ENCODE data around the gene INPP4B. TPM values are rescaled to one million over a fixed set of nuclear protein-coding genes. Genes with fewer than 3 reads are reported as not detected.

The INPP4B gene
- total RNA-seq, 3 donors from 2014 or later: 15.8 to 113 (median 93.4) TPM

DNA sequence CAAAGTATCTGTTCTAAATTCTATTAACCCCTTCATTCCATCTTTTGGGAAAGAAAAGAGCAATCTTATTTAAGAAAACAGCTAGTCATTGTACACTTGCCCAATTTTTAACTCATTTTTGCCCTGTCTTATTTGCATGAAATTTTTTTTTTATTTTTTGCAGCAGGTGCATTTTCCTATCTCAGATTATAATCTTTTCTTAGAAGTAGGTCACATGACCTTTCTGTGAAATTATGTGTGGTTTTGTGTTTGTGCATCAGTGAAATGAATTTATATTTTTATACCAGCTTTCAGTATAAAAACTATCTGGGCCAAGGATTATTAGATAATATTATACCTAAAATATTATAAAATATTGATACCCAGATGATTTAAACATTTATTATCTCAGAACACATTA is 145.6 kb downstream of the INPP4B start:
- no peaks in the 10 kb centered on the region for H3K9me3 ChIP-seq
- no peak for DNase-seq (ENCODE audit: low spot score in 2 of 2)
- intact Hi-C loops (cut with DNase I; ENCODE audit: low total_unique reads): no loop called here
- no peak overlapping the region for H3K27ac ChIP-seq
- TF ChIP-seq CTCF (IDR thresholded peaks at IDR 0.05): no peak
- TF ChIP-seq POLR2AphosphoS5 (IDR thresholded peaks at IDR 0.05): no peak
- TF ChIP-seq POLR2A (IDR thresholded peaks at IDR 0.05): no peak
- H3K27me3 ChIP-seq: no peaks in the 10 kb centered on the region
- no peaks in the 10 kb centered on the region for H3K36me3 ChIP-seq
- no peaks in the 10 kb centered on the region for H3K4me1 ChIP-seq
- H3K4me3 ChIP-seq: no peak overlapping the region

DNA sequence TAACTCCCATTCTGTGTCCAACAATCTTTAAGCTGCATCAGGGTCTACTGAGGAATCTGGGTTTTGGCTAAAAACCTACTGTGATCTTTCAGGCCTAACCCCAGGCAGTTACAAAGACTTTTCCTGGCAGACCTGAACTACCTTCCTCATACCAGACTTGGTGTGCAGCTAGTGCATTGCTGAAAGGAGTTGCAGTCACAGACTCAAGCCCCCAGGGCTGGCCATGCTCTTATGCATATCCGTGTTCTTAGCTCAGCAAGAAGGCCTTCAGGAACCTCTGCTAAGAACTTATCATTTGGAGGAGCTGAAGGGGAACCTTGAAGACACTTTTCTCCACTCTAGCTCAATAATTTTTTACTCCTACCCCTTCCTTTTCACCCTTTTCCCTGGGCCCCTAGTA is 147.5 kb downstream of the INPP4B start:
- H3K27me3 ChIP-seq: no peaks in the 10 kb centered on the region
- no peak overlapping the region for H3K27ac ChIP-seq
- no peak for DNase-seq (ENCODE audit: low spot score in 2 of 2)
- intact Hi-C loops (cut with DNase I; ENCODE audit: low total_unique reads): no loop called here
- no peaks in the 10 kb centered on the region for H3K4me1 ChIP-seq
- TF ChIP-seq POLR2AphosphoS5 (IDR thresholded peaks at IDR 0.05): no peak
- no peak for TF ChIP-seq CTCF (IDR thresholded peaks at IDR 0.05)
- TF ChIP-seq POLR2A (IDR thresholded peaks at IDR 0.05): no peak
- H3K36me3 ChIP-seq: no peaks in the 10 kb centered on the region
- no peaks in the 10 kb centered on the region for H3K9me3 ChIP-seq
- H3K4me3 ChIP-seq: no peak overlapping the region

DNA sequence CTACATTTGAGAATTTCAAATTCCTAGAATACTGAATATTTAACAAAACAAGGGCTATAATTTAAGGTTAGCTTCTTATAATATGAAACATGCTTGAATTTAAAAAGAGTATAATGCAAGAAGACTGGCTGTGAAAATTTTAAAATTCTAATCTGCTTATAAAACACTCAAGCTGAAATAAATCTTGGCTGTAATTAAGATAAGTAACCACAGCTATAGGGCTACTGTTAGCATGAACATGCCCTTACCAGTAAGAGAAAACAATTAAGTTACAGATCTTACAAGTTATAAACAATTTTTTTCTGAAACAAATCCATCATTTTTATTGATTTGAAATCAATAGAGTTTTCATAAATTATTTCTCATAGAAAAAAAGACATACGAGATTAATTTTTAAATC is 148.2 kb downstream of the INPP4B start:
- intact Hi-C loops (cut with DNase I; ENCODE audit: low total_unique reads): no loop called here
- DNase-seq (ENCODE audit: low spot score in 2 of 2): no peak

DNA sequence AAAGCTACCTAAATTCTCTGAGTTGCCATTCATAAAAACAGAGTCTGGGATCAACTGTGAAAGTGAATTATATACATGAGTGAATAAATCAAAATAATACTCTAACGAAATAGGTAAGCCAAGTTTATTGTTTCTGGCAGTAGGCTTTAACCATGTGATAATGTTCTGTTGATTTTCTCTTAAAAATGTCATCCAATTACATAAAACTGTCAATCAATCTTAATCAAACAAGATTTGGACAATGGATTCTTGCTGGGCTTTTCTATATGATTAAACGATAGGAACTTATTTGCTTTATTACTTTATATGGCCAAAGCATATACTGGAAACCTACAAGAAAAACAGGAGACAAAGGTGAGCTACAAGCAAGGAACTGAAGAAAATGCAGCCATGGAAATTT is 148.8 kb downstream of the INPP4B start:
- Histone ChIP-seq H3K4me1 (no peaks in the 10 kb centered on the region), H3K4me3 (no peak overlapping the region), H3K36me3 (no peaks in the 10 kb centered on the region), H3K27me3 (no peaks in the 10 kb centered on the region), H3K9me3 (no peaks in the 10 kb centered on the region), H3K27ac (no peak overlapping the region)
- DNase-seq (ENCODE audit: low spot score in 2 of 2): no peak
- TF ChIP-seq POLR2A (IDR thresholded peaks at IDR 0.05): no peak
- TF ChIP-seq CTCF (IDR thresholded peaks at IDR 0.05): no peak
- no peak for TF ChIP-seq POLR2AphosphoS5 (IDR thresholded peaks at IDR 0.05)
- intact Hi-C loops (cut with DNase I; ENCODE audit: low total_unique reads): no loop called here

More for the DNA sequence above, 148.2 kb downstream of the INPP4B start:
- no peaks in the 10 kb centered on the region for H3K9me3 ChIP-seq
- no peak overlapping the region for H3K27ac ChIP-seq
- TF ChIP-seq POLR2A (IDR thresholded peaks at IDR 0.05): no peak
- no peak for TF ChIP-seq CTCF (IDR thresholded peaks at IDR 0.05)
- TF ChIP-seq POLR2AphosphoS5 (IDR thresholded peaks at IDR 0.05): no peak
- H3K27me3 ChIP-seq: no peaks in the 10 kb centered on the region
- H3K4me3 ChIP-seq: no peak overlapping the region
- no peaks in the 10 kb centered on the region for H3K4me1 ChIP-seq
- H3K36me3 ChIP-seq: no peaks in the 10 kb centered on the region

DNA sequence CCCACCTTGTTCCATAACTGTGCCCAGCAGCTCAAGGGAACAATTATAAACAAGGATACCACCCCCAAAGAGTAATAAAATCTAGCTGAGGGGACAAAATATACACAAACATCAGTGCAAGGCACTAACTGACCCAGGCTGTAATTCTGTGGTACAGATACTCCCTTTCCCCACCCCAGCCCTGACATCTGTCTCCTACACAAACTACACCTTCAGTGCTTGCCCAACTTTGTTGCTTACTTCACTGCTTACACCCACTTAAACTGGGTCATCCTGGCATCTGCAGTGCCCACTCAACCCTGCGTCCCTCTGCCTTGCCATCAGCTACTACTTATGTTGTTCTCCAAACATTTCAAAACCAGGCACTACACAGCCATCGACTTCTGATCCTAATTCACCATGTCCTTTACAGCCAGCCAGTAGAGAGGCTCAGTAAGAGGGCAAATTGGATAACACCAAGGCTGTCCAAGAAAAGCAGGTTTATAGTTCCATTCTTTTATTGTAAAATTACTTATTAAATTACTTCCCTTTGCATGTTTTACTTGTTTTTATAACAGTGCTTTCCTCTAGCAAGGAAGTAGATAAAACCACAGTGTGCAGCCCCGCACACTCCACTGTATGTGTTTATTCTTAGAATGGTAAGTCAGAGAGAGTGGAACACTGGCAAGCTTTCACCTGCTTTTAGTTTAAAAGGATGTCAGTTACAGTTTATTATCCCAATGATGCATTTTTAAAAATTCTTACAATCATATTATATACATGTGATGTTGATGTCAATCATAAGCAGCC is 149.6 kb downstream of the INPP4B start:
- Histone ChIP-seq H3K4me1 (no peaks in the 10 kb centered on the region), H3K9me3 (no peaks in the 10 kb centered on the region), H3K27me3 (no peaks in the 10 kb centered on the region), H3K36me3 (no peaks in the 10 kb centered on the region), H3K4me3 (no peak overlapping the region), H3K27ac (no peak overlapping the region)
- no peak for TF ChIP-seq CTCF (IDR thresholded peaks at IDR 0.05)
- TF ChIP-seq POLR2AphosphoS5 (IDR thresholded peaks at IDR 0.05): no peak
- TF ChIP-seq POLR2A (IDR thresholded peaks at IDR 0.05): no peak
- no peak for DNase-seq (ENCODE audit: low spot score in 2 of 2)
- intact Hi-C loops (cut with DNase I; ENCODE audit: low total_unique reads): no loop called here

All from breast epithelium (tissue), 4 donors.